ENCODE measurements around the gene EPS15.

The EPS15 gene

DNA sequence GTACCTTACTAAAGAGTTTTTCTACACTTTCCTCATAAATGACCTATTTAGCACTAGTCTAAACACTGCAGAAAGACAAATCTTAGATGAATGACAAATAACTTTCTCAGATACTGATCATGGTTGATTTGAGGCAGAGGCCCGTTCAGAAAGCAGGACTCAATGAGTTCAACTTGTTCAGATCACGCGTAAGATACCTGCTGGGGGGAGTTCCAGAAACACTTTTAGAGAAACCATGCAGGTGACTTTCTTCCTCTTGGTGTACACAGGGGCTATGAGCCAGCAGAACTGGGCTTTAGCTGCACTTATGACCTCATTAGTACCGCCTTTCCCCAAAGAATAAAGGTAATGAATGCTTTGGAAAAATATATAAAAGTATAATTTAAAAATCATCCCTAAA is 149.9 kb downstream of the EPS15 start:
- DNase-seq, result no peak

DNA sequence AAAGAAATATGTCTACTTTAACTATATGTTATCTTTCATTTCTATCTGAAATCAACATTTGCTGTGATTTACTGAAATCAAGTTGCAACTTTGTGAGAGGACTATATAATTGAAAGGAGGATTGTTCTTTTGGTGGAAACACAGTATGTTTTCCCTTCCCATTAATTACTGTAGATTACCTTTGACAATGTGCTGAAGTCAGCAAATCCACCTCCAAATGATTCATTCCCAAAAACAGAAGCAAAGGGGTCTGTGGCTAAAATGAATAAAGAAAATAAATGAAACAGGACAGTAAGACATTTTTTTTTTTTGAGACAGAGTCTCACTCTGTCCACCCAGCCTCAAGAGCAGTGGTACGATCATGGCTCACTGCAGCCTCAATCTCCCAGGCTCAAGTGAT is 153.3 kb downstream of the EPS15 start:
- no peak for DNase-seq

DNA sequence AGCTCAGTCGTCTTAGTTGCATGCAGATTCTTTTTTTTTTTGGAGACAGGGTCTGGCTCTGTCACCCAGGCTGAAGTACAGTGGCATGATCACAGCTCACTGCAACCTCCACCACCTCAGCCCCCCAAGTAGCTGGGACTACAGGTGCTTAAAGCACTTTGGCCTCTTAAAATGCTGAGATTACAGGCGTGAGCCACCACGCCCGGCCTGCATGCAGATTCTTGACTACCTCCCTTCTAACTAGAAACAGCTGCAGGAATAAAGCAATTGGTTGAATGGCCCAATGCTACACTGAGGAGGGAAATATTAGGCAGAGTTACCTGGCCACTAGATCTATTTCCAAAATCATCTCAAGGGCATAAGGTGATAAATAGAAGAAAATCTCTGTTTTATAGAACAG is 159.2 kb downstream of the EPS15 start:
- no peak for DNase-seq

DNA sequence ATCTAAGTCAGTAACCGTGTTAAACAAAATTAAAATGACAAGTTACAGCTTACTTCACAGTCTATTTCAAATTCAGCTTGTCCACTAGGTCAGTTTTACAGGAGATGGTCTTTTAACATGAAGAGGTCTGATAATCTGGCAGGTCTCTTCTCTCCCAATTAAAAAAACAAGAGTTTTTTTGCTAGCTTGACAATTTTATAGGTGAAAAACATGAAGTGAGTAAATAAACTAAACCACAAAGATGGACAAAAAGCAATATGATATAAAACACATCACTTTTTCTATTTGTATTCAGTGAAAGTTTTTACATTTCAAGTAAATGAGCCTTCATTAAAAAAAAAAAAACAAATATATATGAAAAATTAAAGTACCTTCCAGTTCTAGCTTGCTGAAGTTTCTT is 163.7 kb downstream of the EPS15 start:
- no peak for DNase-seq

DNA sequence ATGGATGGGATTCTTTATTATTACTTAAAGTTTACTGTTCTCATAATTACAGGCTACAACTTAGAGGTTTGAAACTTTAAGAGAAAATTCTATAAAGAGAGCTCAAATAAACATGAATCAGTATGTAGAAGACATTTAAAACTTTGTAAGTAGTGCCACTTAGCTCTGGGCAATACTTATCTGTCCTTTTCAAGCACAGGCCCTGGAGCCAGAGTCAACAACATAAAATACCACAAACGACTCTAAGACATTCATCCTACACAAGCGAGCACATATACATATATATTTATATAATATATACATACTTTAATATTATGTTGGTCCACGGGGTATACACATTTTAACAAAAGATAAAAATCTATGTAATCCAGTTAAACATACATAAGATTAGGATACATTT is 164.7 kb downstream of the EPS15 start:
- no peak for DNase-seq

DNA sequence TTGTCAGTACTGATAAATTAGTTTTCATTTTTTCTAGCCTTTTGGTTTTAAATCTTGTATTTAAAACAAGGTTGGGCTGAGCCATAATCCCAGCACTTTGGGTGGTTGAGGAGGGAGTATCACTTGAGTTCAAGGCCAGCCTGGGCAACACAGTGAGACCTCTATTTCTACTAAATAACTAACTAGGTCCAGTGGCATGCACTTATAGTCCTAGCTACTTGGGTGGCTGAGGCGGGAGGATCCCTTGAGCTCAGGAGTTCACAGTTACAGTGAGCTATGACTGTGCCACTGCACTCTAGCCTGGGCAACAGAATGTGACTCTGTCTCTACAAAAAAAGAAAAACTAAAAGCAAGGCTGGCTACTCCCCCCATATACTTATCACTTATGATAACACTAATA is 167.2 kb downstream of the EPS15 start:
- DNase-seq, result no peak

DNA sequence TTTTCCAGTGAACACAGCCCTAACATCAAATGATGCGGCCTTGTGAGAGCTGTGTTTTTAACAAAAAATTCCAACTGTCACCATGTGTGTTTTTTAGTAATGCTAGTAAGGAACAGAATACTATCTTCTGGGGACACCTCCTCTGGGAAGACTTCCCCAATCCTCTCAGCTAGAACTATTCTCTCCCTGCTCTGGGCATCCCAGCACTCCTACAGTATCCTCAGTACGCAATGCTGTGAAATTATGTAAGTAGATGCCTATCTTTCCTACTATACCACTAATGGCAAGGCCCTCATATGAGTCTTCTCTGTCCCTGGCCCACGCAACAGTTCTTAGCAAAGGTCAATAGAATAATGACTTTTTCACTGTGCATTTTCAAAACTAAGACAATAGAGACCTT is 169.2 kb downstream of the EPS15 start:
- no peak for DNase-seq

DNA sequence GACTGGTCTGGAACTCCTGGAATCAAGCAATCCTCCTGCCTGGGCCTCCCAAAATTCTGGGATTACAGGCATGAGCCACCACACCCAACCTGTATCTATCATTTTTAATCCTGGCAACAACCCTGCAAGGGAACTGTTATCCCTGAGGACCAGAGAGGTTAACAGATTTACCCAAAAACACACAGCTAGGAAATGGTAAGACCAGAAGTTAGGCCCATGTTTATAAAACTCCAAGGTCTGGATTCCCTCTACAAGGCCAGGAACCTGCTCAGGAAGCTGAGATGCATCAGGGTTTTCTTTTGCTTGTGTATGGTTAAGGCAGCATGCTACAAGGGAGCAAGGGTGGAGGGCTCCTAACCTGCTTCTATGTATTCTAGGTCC is 170.9 kb downstream of the EPS15 start:
- DNase-seq, result no peak

DNA sequence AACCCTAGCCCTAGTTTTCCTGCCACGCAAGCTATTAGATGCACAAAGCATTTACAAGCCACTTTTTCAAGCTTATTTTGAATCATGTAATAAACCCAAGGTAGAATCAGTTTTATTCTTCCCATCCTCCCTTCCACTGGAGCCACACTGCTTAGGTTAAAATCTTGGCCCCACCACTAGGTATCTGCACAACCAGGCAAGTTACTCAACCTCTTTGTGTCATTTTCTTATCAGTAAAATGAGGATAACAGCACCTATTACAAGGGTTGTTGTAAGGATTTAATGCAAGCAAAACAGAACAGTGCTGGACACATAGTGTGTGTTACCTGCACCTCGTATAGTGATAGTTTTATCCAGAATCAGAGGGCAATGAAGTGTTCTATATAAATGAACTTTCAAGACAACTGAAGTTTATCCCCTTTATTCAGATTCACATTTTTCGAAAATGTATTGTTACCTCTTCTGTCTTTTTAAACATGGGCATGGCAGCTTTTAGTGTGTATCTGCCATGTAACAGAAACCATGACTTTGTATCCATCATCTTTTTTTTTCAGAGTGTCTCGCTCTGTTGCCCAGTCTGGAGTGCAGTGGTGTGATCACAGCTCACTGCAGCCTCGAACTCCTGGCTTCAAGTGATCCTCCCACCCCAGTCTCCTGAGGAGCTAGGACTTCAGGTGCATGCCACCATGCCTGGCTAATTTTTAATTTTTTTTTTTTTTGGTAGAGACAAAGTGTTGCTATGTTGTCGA is 171.5 kb downstream of the EPS15 start:
- DNase-seq, result no peak

DNA sequence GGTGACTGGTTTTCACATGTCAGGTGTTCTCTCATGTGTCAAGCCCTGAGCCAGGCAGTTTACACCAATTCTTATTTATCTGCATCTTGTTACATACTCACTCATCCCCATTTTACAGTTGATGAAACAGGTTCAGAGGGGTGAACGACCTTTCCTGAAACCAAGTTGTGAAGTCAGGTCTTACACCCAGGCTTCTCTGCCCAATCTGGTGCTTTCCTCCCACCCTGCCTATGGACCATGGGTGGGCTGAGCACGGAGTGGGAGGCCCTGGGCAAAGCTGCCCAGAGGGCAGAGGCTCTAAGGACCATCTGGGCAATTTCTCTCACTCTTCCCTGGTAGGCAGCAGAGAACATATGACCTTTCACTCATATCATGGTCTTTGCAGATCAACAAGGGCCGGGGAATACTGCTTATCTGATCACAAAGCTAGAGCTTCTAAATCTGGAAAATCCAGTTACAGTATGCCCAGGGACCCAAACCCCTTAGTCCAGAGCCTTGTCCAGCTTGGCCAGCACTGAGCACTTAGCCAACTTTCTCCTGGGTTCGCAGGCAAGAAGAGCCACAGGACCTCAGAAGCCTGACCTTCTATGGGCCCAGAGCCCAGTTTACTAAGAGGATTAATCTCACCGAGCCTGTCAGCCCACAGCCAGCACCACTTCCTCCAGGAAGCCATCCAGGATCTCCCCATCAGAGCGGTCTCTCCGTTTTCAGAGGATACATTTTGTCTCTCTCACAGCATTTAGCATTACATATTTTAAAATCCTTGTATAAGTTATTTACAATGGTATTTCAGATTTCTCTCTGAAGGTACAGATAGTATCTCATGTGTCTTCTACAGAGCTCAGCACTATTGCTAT is 172.8 kb downstream of the EPS15 start:
- no peak for DNase-seq

DNA sequence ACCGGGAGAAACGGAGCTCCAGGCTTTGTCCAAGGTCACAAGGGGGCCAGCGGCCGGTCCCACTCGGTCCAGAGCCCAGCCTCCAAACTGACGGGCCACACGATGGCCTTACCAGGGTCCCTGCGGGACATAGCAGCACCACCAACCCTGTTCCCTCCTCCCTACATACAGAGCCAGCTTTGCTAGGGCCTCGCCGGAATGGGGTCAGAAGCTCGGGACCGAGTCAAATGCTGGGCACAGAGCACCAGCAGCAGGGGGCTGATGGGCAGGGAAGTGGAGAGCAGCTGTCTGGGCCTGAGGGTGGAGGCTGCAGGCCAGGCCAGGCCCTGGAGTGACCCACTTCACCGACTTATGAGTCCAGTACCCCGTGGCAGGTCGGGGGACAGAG is 173.8 kb downstream of the EPS15 start:
- DNase-seq, result no peak

DNA sequence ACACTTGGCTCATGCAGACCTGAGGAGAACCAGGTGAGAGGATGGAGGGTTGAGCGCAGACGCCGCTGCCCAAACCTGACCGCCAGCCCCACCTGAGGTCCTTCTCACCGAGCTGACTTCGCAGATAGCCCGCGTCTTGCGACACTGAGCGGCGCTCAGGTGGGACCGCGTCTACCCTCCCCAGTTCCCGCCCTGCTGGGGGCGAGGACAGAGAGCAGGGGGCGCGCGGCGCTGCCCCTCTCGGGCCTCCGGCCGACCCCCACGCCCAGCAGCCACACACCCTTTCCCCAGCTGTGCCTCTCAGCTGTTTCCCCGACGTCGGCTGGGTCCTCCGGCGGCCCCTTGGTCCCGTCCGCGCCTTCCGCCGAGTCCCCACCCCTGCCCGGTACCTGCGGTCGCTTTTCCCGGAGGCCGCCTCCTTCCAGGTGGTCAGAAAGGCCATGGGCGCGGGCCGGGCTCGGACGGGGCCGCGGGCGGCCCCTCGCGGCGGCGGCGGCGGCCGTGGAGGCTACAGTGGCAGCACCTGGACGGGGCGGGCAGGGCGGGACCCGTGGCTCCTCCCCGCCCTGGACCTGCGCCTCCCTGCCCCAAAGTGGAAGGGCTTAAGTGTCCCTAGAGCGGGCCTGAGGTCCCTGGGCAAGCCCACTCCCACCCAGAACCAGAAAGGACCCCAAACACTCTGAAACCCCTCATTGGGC is 174.3 kb downstream of the EPS15 start:
- no peak for DNase-seq

DNA sequence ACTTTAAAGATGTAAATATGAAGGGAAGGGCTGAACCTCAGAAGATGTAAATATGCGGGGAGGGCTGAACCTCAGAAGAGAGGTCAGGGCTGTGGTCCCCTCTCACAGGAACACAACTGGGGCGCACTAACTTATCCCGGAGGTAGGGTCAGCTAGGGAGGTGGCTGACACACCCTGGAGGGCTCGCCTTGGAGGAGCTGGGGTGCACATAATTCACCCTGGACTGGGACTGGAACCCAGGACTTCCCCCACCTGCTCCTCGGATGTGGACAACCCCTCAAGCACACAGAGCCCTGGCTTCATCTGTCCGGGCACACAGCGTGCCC is 174.8 kb downstream of the EPS15 start:
- no peak for DNase-seq

DNA sequence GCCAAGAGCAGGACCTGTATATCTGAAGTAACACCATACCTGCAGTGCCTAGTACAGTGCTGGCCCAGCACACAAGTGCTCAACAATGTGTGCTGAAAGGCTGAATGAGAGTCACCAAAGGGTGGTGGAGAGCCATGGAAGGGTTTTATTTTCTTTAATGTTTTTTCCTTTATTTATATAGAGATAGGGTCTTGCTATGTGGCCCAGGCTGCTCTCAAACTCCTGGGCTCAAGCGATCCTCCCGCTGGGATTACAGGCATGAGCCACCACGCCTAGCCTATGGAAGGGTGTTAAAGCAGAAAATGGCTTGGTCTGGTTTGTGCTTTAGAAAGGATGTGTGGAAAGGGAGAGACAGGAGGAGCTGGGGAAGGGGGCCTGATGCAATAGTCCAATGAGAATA is 175.4 kb downstream of the EPS15 start:
- DNase-seq, result no peak

DNA sequence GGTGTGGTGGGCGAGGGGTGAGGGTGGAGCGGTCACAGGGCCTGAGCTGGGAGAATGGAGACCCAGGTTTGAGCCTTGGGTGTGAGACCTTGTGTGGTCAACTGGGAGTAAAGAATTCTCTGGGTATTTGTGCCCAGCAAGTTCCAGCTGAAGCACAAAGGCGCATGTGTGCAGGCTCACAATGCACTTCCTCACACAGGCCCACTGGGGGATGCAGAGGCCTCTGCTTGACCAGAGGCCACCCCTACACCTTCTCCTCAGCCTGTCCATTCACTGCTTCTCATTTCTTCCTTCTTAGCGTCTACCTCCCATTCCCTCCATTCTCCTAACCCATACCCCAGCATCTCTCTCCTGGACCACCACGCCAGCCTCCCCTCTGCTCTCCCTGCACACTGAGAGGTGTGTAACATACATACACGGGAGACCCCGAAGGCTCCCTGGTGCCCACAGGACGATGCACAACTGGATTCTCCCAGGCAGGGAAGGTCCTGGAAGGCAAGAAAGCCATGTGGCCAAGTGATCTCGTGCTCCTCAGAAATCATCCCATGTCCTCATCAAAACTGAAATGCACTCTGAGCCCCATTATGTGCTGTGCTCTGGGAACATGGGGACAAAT is 176.4 kb downstream of the EPS15 start:
- DNase-seq, result no peak

DNA sequence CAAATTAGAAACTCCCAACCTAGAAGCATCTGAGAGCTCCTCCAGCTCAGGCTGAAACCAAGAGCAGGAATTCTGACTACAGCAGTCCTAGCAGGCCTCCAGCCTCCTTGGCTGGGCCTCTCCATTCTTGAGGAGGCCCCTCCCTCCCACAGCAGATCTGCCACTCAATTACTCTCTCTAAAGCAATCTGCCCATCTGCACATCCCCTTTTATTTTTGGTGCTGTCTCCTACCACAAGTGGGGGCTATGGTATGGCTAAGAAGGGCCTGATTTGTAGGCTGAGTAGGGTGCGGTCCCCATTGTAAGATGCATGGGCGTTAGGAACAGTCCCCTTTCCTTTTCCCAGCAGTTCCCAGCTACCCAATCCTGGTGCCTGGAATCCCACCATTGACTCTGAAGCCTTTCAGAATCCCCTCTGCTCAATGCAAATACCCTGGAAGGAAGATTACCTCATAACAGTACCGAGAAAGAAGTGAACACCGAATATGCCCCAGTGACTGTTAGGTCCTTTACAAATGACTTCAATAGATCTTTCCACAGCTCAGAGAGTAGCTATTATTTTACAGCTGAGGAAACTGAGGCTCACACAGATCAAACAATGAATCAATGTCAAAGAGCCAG is 177.1 kb downstream of the EPS15 start:
- DNase-seq, result no peak

DNA sequence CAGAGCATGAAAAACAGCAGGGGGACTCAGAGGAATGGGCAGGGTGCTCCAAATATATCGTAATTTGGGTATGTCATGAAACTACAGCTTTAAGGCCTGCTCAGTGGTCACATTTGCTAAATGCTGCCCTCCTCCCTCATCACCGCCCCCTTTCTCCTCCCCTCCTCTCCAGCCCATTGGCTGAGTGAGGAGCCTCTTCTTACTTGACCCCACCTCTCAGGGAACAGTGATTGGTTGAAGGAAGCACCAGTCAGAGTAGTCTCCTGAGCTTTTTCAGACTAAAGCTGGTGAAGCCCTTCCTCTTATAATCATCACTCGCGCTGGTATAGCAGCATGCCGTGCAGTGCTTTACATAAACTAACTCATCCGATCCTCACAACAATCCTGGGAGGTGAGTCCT is 178.7 kb downstream of the EPS15 start:
- DNase-seq, result no peak

DNA sequence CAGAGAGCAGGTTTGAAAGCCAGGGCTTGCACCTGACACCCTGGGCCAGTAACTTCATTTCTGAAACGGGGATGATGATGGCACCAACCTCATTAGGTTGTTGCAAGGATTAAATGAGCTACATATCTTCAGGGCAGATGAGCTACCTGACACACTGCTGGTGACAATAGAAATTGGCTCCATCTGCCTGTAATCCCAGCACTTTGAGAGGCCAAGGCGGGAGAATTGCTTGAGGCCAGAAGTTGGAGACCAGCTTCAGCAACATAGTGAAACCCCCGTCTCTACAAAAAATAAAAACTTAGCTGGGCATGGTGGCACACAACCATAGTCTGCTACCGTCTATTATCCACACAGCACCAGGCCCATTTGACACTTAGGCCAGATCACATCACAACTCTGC is 182.4 kb downstream of the EPS15 start:
- DNase-seq, result no peak

DNA sequence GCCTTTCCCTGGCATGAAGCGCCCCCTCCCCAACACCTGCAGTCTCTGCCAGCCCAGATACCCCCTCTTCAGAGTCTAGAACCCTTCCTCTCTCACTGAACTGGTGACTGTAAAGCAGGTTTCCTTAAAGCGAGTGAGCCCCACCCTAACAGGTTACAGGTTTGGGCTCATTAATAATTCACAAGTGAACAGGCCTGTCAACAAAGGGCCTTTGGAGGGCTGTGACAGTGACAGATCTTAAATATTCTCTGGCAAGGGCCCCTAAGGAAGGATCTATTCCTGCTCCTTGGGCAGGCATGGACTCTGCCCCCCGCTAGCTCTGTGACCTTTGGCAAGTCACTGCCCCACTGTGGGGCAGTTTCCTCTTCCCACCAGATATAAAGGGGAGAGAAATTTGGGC is 183.1 kb downstream of the EPS15 start:
- DNase-seq, result no peak

DNA sequence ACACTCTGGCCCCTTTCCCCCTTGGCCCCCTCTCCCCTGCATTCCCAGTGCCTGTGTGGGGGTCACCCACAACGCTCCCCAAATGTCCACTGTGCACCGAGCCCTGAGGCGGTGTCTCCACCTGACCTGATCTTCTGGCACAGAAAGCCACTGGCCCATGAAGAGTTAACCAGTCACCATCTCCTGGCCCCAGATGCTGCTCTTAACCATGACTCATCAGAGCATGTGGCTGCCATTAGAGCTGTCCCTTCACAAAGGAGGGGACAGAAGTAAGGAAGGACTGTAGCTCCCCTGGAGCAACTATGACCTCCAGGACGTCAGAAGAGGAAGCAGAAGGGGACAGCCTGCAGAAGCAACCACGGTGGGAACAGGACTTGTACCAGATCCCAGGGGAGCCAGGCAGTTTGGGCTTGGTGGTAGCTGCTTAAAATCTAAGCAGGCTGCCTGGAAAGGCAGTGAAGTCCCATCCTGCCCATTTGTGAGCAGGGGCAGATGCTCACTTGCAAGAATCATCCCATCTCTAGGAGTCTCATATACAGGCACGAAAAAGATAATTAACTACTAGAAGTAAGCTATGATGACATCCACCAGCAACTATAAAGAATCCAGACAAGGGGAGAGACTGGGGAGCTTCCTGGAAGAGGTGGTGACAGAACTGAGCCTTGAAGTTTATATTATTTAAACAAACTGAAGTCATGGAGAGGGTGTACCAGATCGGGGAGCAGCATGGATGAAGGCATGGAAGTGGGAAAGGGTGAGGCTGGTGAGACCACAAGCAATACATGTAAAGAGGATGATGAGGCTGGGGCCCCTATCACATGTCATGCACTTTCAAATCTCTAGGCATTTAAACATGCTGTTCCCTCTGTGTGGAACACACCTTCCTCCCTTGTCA is 187.6 kb downstream of the EPS15 start:
- DNase-seq, result no peak

DNA sequence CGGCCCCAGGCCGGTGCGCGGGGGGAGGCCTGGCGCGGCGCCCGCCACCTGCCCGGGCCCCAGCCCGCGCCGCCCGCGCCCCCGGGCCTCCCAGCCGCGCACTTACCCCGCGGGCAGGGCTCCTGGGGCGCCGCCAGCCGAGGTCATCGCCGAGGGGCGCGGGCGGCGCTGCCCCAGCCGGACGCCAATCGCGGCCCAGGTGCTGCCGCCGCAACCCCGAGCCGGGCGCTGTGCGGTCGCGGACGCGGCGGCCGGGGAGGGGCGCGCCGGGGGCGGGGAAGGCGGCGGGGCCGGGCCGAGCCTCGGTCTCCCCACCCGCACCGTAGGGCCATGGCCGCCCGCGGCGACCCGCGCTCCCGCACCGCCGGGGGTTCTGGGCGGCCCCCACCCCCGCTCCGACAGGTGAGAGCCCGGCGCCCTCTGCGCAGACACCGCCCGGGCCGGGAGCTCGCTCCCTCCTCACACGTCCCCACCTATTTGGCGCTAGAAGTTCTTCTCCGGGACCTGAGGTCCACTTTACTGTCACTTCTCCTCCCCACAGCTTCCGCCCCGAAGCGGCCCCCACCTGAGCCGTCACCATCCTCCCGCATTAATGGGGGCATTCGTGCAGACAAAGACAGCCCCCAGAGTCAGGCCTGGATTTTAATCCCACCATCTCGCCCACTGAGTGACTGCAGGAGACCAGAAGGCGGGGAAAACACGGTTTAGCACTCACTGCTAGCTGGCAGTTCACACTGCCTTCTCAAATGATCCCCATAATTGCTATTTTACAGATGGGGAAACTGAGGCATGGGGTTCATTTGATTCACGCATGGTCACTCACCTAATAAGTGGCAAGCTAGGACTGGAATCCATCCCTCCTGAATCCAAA is 188.5 kb downstream of the EPS15 start, which contains the start of gene TTC39A:
Gene TTC39A, minus strand, starts transcription at position 232 of the 871 bp plus-strand sequence. Its CDS starts 85 bp downstream, at position 147.
- no peak for DNase-seq

All from activated CD4-positive, alpha-beta T cell treated with anti-CD3 and anti-CD28 coated beads, Interleukin-2, amount 50 U/mL, for 4 hours (primary cell).